K562 (cell line): ENCODE data around the gene CFAP126. TPM values are rescaled to one million over a fixed set of nuclear protein-coding genes. Genes with fewer than 3 reads are reported as not detected.

Experiments
- ATAC-seq: fragments of 200-7000 bp; cut with Tn5 transposase; 3 replicates; pipeline ENCODE4 v1.9.1; 2020; ENCODE audit warnings: moderate library complexity
- BruUV-seq: library from RNA; stranded (reverse); fragments of 400-500 nt; replicated peaks from 2 replicates; lab custom pipeline; 2021; lab: Mats Ljungman, UMichigan
- CTCF ChIA-PET: fragments of 300-600 bp; formaldehyde crosslinking; extraction: SDS; loops from one replicate; lab custom pipeline; 2021; ENCODE audit warnings: low intra/inter-chr PET ratio; lab: Yijun Ruan, JAX
- POLR2A ChIA-PET: fragments of 300-600, 350-650 bp; sonication (Branson Sonifier 250); formaldehyde crosslinking; extraction: SDS; loops from one replicate; lab custom pipeline; 2021; ENCODE audit warnings: antibody characterized with exemption, inconsistent platforms; lab: Yijun Ruan, JAX
- DNase-seq, 4 experiments: peaks; one replicate each; pipeline versions ENCODE4 v3.0.0 to v3.0.0-alpha.2; 2011 to 2018; ENCODE audit warnings: low spot score in 3 of 4, mixed read lengths in 3 of 4; ENCODE audit errors: extremely low read depth in 1 of 4
- FAIRE-seq: peaks from 2 replicates; lab custom pipeline; 2011; peaks lifted over from hg19 to GRCh38; lab: Jason Lieb, UNC
- H2AFZ ChIP-seq: 2 replicates; pipeline ENCODE4 v1.6.0; 2011; ENCODE audit warnings: low read depth, low read length, control low read depth, inconsistent platforms
- H3K27ac ChIP-seq: fragments of 200-600 bp; 3 replicates; pipeline ENCODE4 v1.8.0; 2011; ENCODE audit warnings: low read depth, mild to moderate bottlenecking, control low read depth, inconsistent platforms, low read length, moderate library complexity, mixed read lengths; ENCODE audit errors: extremely low read depth
- H3K27me3 ChIP-seq, 2 experiments: fragments of 300-600 bp in 1 of 2; 2 replicates in 1 of 2; 3 replicates in 1 of 2; pipeline versions ENCODE4 v1.6.0 to v1.8.0; 2011; ENCODE audit warnings: inconsistent platforms in 2 of 2, low read length in 2 of 2, mild to moderate bottlenecking in 1 of 2, mixed read lengths in 1 of 2, moderate library complexity in 1 of 2; ENCODE audit not compliant: control insufficient read depth in 2 of 2, insufficient read depth in 2 of 2
- H3K36me3 ChIP-seq: fragments of 300-600 bp; 3 replicates; pipeline ENCODE4 v1.8.0; 2011; ENCODE audit warnings: mild to moderate bottlenecking, low read length, inconsistent platforms; ENCODE audit not compliant: control insufficient read depth, insufficient read depth
- H3K4me1 ChIP-seq, 2 experiments: fragments of 200-600 bp in 1 of 2; replicated peaks in 1 of 2; 2 replicates in 1 of 2; 3 replicates in 1 of 2; pipeline versions ENCODE4 v1.5.1 to v1.8.0; 2011; ENCODE audit warnings: inconsistent platforms in 2 of 2, low read length in 2 of 2, mild to moderate bottlenecking in 1 of 2, mixed read lengths in 1 of 2, moderate library complexity in 1 of 2; ENCODE audit not compliant: control insufficient read depth in 2 of 2, insufficient read depth in 2 of 2
- H3K4me2 ChIP-seq: 2 replicates; pipeline ENCODE4 v1.6.1; 2011; ENCODE audit warnings: low read length, control low read depth, inconsistent platforms, mixed read lengths; ENCODE audit not compliant: insufficient read depth
- H3K4me3 ChIP-seq: fragments of 200-600 bp; sonication (generic), shearing (Covaris generic); 2 replicates; pipeline ENCODE4 v1.5.1; 2016; ENCODE audit warnings: control low read depth, inconsistent platforms
- H3K79me2 ChIP-seq: fragments of 200-600 bp; 3 replicates; pipeline ENCODE4 v1.8.0; 2011; ENCODE audit warnings: low read length, inconsistent platforms; ENCODE audit not compliant: control insufficient read depth, insufficient read depth
- H3K9ac ChIP-seq, 2 experiments: 2 replicates each; pipeline versions ENCODE4 v1.6.0 to v1.6.1; 2011; ENCODE audit warnings: low read depth in 2 of 2, low read length in 2 of 2, control low read depth in 1 of 2, inconsistent platforms in 1 of 2, mild to moderate bottlenecking in 1 of 2, mixed read lengths in 1 of 2; ENCODE audit not compliant: insufficient read depth in 1 of 2
- H3K9me1 ChIP-seq: one replicate; pipeline ENCODE4 v1.6.0; 2011; ENCODE audit warnings: inconsistent platforms, mild to moderate bottlenecking, low read length, moderate library complexity; ENCODE audit not compliant: control insufficient read depth, insufficient read depth
- H3K9me3 ChIP-seq: replicated peaks from 2 replicates; pipeline ENCODE4 v1.5.1; 2011; ENCODE audit warnings: low read depth, low read length, inconsistent platforms; ENCODE audit not compliant: control insufficient read depth, insufficient read depth
- H4K20me1 ChIP-seq: replicated peaks from 2 replicates; pipeline ENCODE4 v1.6.1; 2011; ENCODE audit warnings: low read length, inconsistent platforms, mixed read lengths; ENCODE audit not compliant: control insufficient read depth, insufficient read depth
- CEBPB ChIP-seq: fragments of 450-650 bp; IDR thresholded peaks from 2 replicates; pipeline ENCODE4 v1.6.1; 2016; ENCODE audit warnings: missing genetic modification characterization, missing compliant biosample characterization
- CEBPG ChIP-seq, 3 experiments: fragments of 200-800 bp in 1 of 3; sonication (Bioruptor generic) in 1 of 3; sonication (generic) in 1 of 3; formaldehyde crosslinking in 1 of 3; IDR thresholded peaks in 2 of 3; conservative IDR thresholded peaks in 1 of 3; 2 replicates each; pipeline versions ENCODE4 v1.6.1 to v1.8.0; 2016 to 2022; ENCODE audit warnings: missing compliant biosample characterization in 2 of 3, missing genetic modification characterization in 2 of 3, mild to moderate bottlenecking in 1 of 3, missing genetic modification reagents in 1 of 3
- KAT7 ChIP-seq: sonication (generic); formaldehyde crosslinking; IDR thresholded peaks from 2 replicates; pipeline ENCODE4 v1.8.0; 2022; ENCODE audit warnings: missing genetic modification reagents, mild to moderate bottlenecking, borderline replicate concordance
- ZFX ChIP-seq: sonication (generic); formaldehyde crosslinking; IDR thresholded peaks from 2 replicates; pipeline ENCODE4 v1.8.0; 2022; ENCODE audit warnings: mild to moderate bottlenecking, missing genetic modification reagents, moderate library complexity
- ZNF77 ChIP-seq: fragments of 250-450 bp; sonication (Bioruptor Pico); IDR thresholded peaks from 2 replicates; pipeline ENCODE4 v1.5.0; 2020
- WGBS: fragments of 100-300 bp; shearing (Covaris generic); methylation state at CpG from one replicate; pipeline ENCODE4 v1.1.6; 2016; ENCODE audit warnings: low coverage, mixed read lengths; ENCODE audit not compliant: insufficient coverage; ENCODE audit errors: missing lambda C conversion rate; 5-methylcytosine and 5-hydroxymethylcytosine counted together
- in situ Hi-C: fragments of 300-500 bp; cut with MboI; formaldehyde crosslinking; loops from 4 replicates; pipeline ENCODE4 v1.15.0; 2018; ENCODE audit warnings: inconsistent platforms, mixed read lengths
- intact Hi-C: fragments of 100-400 bp; cut with micrococcal nuclease; formaldehyde crosslinking; loops from 2 replicates; pipeline ENCODE4 v1.14.2; 2022
- polyA plus RNA-seq, 8 experiments: library from polyadenylated mRNA; depleted of rRNA in 4 of 8; stranded (reverse) in 5 of 8; unstranded in 3 of 8; fragments of >200 nt; fragmentation: Nextera tagmentation in 2 of 8; fragmentation: Illumina TruSeq in 1 of 8; extraction: Ambion mirVana in 2 of 8; extraction: Trizol in 1 of 8; gene quantifications; 2 replicates each; pipeline versions ENCODE4 v1.2.1 to v1.2.3, GENCODE V29; 2011 to 2014; ENCODE audit warnings: inconsistent platforms in 1 of 8, missing spikeins in 1 of 8
- total RNA-seq, 7 experiments: library from RNA; depleted of rRNA in 6 of 7; stranded (reverse); fragments of >200 nt in 6 of 7; fragmentation: Illumina TruSeq in 2 of 7; extraction: Trizol in 2 of 7; gene quantifications; 2 replicates each; pipeline versions ENCODE4 v1.2.1 to v1.2.3, GENCODE V29; 2011 to 2021; ENCODE audit warnings: low replicate concordance in 1 of 7
- TF ChIP-seq, protein P1 (sequence below): fragments of 450-650 bp; IDR thresholded peaks from 2 replicates; pipeline ENCODE4 v1.6.1; 2016; ENCODE audit warnings: low read depth
- TF ChIP-seq, protein P2 (sequence below), 2 experiments: fragments of 450-650 bp in 1 of 2; sonication (generic) in 1 of 2; formaldehyde crosslinking in 1 of 2; IDR thresholded peaks in 1 of 2; conservative IDR thresholded peaks in 1 of 2; 2 replicates each; pipeline versions ENCODE4 v1.6.1 to v1.8.1; 2016 to 2023; ENCODE audit warnings: mild to moderate bottlenecking in 2 of 2, moderate library complexity in 2 of 2, inconsistent platforms in 1 of 2, missing genetic modification reagents in 1 of 2
- TF ChIP-seq, protein P3 (sequence below): sonication (generic); IDR thresholded peaks from 2 replicates; pipeline ENCODE4 v1.6.1; 2016

The CFAP126 gene
- total and polyA plus RNA-seq, 9 of the 15 experiments (the other 6 are each of a cell fraction or from before 2014, with no cell fraction given) = not detected

DNA sequence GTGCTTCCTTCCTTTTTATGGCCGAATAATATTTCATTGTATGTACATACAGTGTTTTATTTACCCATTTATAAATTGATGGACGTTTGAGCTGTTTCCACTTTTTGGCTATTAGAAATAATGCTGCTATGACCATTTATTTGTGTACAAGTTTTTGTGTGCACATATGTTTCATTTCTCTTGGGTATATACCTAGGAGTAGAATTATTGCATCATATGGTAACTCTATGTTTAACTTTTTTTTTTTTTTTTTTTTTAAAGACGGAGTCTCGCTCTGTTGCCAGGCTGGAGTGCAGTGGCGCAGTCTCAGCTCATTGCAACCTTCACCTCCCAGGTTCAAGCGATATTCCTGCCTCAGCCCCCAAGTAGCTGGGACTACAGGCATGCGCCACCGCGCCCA is 34.5 kb downstream of the CFAP126 start:
- BruUV-seq = no TSS peak
- no peaks in the 10 kb centered on the region for H3K9me1 ChIP-seq
- CTCF ChIA-PET = no interaction called here
- no peaks in the 10 kb centered on the region for H3K4me1 ChIP-seq
- no peak overlapping the region for H3K27ac ChIP-seq
- peaks cover 87% of the 10 kb centered on the region for H3K36me3 ChIP-seq
- TF ChIP-seq CEBPB (tag) (peak; percentile 43; the same call in 1 of the 2 replicates), ZNF77 (CRISPR knock-in tag) (no peak), CEBPG (CRISPR knock-in tag; IDR thresholded peaks at IDR 0.05) (no peak), CEBPG (tag; conservative IDR thresholded peaks at IDR 0.05 in 1 of 2, IDR thresholded peaks at IDR 0.05 in 1 of 2) (peak; percentile 51 to 82), ZFX (CRISPR knock-in tag) (no peak), KAT7 (CRISPR knock-in tag) (no peak)
- TF ChIP-seq, protein P1, sequence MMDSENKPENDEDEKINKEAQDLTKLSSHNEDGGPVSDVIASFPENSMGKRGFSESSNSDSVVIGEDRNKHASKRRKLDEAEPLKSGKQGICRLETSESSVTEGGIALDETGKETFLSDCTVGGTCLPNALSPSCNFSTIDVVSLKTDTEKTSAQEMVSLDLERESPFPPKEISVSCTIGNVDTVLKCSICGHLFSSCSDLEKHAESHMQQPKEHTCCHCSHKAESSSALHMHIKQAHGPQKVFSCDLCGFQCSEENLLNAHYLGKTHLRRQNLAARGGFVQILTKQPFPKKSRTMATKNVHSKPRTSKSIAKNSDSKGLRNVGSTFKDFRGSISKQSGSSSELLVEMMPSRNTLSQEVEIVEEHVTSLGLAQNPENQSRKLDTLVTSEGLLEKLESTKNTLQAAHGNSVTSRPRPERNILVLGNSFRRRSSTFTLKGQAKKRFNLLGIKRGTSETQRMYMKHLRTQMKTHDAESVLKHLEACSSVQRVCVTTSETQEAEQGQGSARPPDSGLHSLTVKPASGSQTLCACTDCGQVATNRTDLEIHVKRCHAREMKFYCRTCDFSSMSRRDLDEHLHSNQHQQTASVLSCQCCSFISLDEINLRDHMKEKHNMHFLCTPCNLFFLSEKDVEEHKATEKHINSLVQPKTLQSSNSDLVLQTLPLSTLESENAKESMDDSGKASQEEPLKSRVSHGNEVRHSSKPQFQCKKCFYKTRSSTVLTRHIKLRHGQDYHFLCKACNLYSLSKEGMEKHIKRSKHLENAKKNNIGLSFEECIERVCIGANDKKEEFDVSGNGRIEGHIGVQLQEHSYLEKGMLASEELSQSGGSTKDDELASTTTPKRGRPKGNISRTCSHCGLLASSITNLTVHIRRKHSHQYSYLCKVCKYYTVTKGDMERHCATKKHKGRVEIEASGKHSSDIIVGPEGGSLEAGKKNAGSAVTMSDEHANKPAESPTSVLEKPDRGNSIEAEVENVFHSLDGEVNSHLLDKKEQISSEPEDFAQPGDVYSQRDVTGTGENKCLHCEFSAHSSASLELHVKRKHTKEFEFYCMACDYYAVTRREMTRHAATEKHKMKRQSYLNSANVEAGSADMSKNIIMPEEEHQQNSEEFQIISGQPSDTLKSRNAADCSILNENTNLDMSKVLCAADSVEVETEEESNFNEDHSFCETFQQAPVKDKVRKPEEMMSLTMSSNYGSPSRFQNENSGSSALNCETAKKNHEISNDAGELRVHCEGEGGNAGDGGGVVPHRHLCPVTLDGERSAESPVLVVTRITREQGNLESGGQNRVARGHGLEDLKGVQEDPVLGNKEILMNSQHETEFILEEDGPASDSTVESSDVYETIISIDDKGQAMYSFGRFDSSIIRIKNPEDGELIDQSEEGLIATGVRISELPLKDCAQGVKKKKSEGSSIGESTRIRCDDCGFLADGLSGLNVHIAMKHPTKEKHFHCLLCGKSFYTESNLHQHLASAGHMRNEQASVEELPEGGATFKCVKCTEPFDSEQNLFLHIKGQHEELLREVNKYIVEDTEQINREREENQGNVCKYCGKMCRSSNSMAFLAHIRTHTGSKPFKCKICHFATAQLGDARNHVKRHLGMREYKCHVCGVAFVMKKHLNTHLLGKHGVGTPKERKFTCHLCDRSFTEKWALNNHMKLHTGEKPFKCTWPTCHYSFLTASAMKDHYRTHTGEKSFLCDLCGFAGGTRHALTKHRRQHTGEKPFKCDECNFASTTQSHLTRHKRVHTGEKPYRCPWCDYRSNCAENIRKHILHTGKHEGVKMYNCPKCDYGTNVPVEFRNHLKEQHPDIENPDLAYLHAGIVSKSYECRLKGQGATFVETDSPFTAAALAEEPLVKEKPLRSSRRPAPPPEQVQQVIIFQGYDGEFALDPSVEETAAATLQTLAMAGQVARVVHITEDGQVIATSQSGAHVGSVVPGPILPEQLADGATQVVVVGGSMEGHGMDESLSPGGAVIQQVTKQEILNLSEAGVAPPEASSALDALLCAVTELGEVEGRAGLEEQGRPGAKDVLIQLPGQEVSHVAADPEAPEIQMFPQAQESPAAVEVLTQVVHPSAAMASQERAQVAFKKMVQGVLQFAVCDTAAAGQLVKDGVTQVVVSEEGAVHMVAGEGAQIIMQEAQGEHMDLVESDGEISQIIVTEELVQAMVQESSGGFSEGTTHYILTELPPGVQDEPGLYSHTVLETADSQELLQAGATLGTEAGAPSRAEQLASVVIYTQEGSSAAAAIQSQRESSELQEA = no peak
- TF ChIP-seq, protein P2, sequence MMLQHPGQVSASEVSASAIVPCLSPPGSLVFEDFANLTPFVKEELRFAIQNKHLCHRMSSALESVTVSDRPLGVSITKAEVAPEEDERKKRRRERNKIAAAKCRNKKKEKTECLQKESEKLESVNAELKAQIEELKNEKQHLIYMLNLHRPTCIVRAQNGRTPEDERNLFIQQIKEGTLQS (IDR thresholded peaks at IDR 0.05) = peak; percentile 29; the same call in 1 of the 2 replicates
- TF ChIP-seq, protein P2 (CRISPR knock-in tag; conservative IDR thresholded peaks at IDR 0.05) = no peak
- TF ChIP-seq, protein P3, sequence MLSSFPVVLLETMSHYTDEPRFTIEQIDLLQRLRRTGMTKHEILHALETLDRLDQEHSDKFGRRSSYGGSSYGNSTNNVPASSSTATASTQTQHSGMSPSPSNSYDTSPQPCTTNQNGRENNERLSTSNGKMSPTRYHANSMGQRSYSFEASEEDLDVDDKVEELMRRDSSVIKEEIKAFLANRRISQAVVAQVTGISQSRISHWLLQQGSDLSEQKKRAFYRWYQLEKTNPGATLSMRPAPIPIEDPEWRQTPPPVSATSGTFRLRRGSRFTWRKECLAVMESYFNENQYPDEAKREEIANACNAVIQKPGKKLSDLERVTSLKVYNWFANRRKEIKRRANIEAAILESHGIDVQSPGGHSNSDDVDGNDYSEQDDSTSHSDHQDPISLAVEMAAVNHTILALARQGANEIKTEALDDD = no peak
- TF ChIP-seq, all 486 proteins: peak for 3
- POLR2A ChIA-PET = interaction anchor here (0.7 to 1.0 kb wide), 3 partner anchors 19 to 416 kb away, joined by 3 to 4 read pairs (median 3); partner anchors contain the start of genes DUSP12 and SDHC
- WGBS = 86% methylated on average over 5 of the region's 9 CpGs
- in situ Hi-C loops (no loop called here), intact Hi-C loops (no loop called here)
- Histone ChIP-seq H3K9ac (no peak overlapping the region), H4K20me1 (no peaks in the 10 kb centered on the region), H3K4me2 (no peak overlapping the region), H3K4me3 (no peak overlapping the region), H3K9me3 (no peaks in the 10 kb centered on the region), H3K27me3 (no peaks in the 10 kb centered on the region), H3K79me2 (no peaks in the 10 kb centered on the region), H2AFZ (no peak overlapping the region)
- ATAC-seq (no peak), FAIRE-seq (no peak), DNase-seq (no peak)
